Peyer's patch (tissue), 4 donors: ENCODE results near the gene FER. TPM values are rescaled to one million over a fixed set of nuclear protein-coding genes. Genes with fewer than 3 reads are reported as not detected.

Source experiments
- DNase-seq, 3 donors: peaks; one replicate each; pipeline ENCODE4 v3.0.0-alpha.2; 2017 to 2019
- H3K27ac ChIP-seq, 4 donors: fragments of 200-600 bp; sonication (generic); one replicate each; pipeline ENCODE4 v1.5.1; 2016 to 2019
- H3K27me3 ChIP-seq, 2 donors: fragments of 200-600 bp; sonication (generic); one replicate each; pipeline ENCODE4 v1.5.1; 2019
- H3K36me3 ChIP-seq, 3 donors: fragments of 200-600 bp; sonication (generic); one replicate each; pipeline ENCODE4 v1.5.1; 2016 to 2019
- H3K4me1 ChIP-seq, 4 donors: fragments of 200-600 bp; sonication (generic); one replicate each; pipeline ENCODE4 v1.5.1; 2016 to 2019
- H3K4me3 ChIP-seq, 4 donors: fragments of 200-600 bp; sonication (generic); 1 replicate in 3 of 4; 2 replicates in 1 of 4; pipeline ENCODE4 v1.5.1; 2016 to 2019; ENCODE audit warnings: mild to moderate bottlenecking in 1 of 4
- H3K9me3 ChIP-seq, 4 donors: fragments of 200-600 bp; sonication (generic); one replicate each; pipeline ENCODE4 v1.5.1; 2016 to 2019; ENCODE audit warnings: mild to moderate bottlenecking in 1 of 4
- POLR2A ChIP-seq, 2 donors: fragments of 450-650 bp; IDR thresholded peaks; one replicate each; pipeline ENCODE4 v1.5.1; 2017; ENCODE audit warnings: antibody characterized with exemption in 2 of 2, mild to moderate bottlenecking in 2 of 2, moderate library complexity in 2 of 2
- total RNA-seq, 4 donors: library from RNA; depleted of rRNA; stranded (reverse); fragments of >200 nt; gene quantifications; one replicate each; pipeline ENCODE4 v1.1.0, GENCODE V29; 2016
- TF ChIP-seq, protein P1 (sequence below), 6 experiments: fragments of 450-650 bp in 4 of 6; fragments of 200-600 bp in 2 of 6; sonication (generic) in 1 of 6; IDR thresholded peaks; one replicate each; pipeline ENCODE4 v1.5.1; 2017 to 2019; ENCODE audit warnings: antibody characterized with exemption in 6 of 6, mild to moderate bottlenecking in 3 of 6, moderate library complexity in 1 of 6

FER gene
- total RNA-seq, 4 donors from 2014 or later = 8.4 to 104 (median 12.5) TPM

- Histone ChIP-seq H3K27ac (no peak overlapping the region), H3K4me1 (no peaks in the 10 kb centered on the region), H3K9me3 (no peaks in the 10 kb centered on the region), H3K36me3 (no peaks in the 10 kb centered on the region), H3K4me3 (no peak overlapping the region), H3K27me3 (no peaks in the 10 kb centered on the region)
- DNase-seq = no peak
- TF ChIP-seq POLR2A (IDR thresholded peaks at IDR 0.05) = no peak
- TF ChIP-seq, protein P1, sequence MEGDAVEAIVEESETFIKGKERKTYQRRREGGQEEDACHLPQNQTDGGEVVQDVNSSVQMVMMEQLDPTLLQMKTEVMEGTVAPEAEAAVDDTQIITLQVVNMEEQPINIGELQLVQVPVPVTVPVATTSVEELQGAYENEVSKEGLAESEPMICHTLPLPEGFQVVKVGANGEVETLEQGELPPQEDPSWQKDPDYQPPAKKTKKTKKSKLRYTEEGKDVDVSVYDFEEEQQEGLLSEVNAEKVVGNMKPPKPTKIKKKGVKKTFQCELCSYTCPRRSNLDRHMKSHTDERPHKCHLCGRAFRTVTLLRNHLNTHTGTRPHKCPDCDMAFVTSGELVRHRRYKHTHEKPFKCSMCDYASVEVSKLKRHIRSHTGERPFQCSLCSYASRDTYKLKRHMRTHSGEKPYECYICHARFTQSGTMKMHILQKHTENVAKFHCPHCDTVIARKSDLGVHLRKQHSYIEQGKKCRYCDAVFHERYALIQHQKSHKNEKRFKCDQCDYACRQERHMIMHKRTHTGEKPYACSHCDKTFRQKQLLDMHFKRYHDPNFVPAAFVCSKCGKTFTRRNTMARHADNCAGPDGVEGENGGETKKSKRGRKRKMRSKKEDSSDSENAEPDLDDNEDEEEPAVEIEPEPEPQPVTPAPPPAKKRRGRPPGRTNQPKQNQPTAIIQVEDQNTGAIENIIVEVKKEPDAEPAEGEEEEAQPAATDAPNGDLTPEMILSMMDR (IDR thresholded peaks at IDR 0.05) = no peak
These were observed 10.8 kb upstream of the FER start for GRCh38 chr5:108736855-108737254.

- Histone ChIP-seq H3K27ac (no peak overlapping the region), H3K4me3 (no peak overlapping the region), H3K4me1 (no peaks in the 10 kb centered on the region), H3K36me3 (no peaks in the 10 kb centered on the region), H3K27me3 (no peaks in the 10 kb centered on the region), H3K9me3 (no peaks in the 10 kb centered on the region)
- TF ChIP-seq POLR2A (IDR thresholded peaks at IDR 0.05) = no peak
- TF ChIP-seq, protein P1 (IDR thresholded peaks at IDR 0.05) = no peak
- DNase-seq = no peak
These were observed 8.3 kb upstream of the FER start for GRCh38 chr5:108739376-108739775.

DNA sequence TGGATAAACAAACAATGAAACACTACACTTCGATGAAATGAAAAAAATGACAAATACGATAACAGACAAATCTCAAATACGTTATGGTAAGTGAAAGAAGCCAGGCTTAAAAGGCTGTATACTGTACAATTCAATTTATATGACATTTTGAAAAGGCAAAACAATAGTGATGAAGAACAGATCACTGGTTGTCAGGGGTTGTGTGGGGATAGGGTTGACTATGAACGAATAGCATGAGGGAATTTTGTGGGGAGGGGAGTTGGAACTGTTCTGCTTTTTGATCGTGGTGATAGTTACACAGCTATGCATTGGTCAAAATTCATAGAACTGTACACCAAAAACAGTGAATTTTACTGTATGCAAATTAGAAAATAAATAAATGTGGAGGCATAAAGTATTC, 7.8 kb upstream of the FER start:
- DNase-seq = no peak
- TF ChIP-seq, protein P1 (IDR thresholded peaks at IDR 0.05) = no peak
- no peak for TF ChIP-seq POLR2A (IDR thresholded peaks at IDR 0.05)
- no peaks in the 10 kb centered on the region for H3K36me3 ChIP-seq
- no peaks in the 10 kb centered on the region for H3K4me1 ChIP-seq
- no peak overlapping the region for H3K27ac ChIP-seq
- H3K9me3 ChIP-seq = no peaks in the 10 kb centered on the region
- H3K27me3 ChIP-seq = no peaks in the 10 kb centered on the region
- H3K4me3 ChIP-seq = no peak overlapping the region

GRCh38 chr5:108743319-108743718, 4.4 kb upstream of the FER start:
- no peak for DNase-seq
- Histone ChIP-seq H3K27me3 (no peaks in the 10 kb centered on the region), H3K27ac (no peak overlapping the region), H3K36me3 (no peaks in the 10 kb centered on the region), H3K9me3 (no peaks in the 10 kb centered on the region), H3K4me1 (no peaks in the 10 kb centered on the region), H3K4me3 (no peak overlapping the region)
- TF ChIP-seq, protein P1 (IDR thresholded peaks at IDR 0.05) = no peak
- TF ChIP-seq POLR2A (IDR thresholded peaks at IDR 0.05) = no peak

- DNase-seq = no peak
- no peaks in the 10 kb centered on the region for H3K9me3 ChIP-seq
- H3K4me3 ChIP-seq = no peak overlapping the region
- H3K36me3 ChIP-seq = no peaks in the 10 kb centered on the region
- no peaks in the 10 kb centered on the region for H3K4me1 ChIP-seq
- TF ChIP-seq, protein P1 (IDR thresholded peaks at IDR 0.05) = no peak
- TF ChIP-seq POLR2A (IDR thresholded peaks at IDR 0.05) = no peak
- H3K27ac ChIP-seq = no peak overlapping the region
- no peaks in the 10 kb centered on the region for H3K27me3 ChIP-seq
These were observed 3.9 kb upstream of the FER start for GRCh38 chr5:108743846-108744245.
